GM18505 (cell line): ENCODE results near the gene CRISP3.

Experiments used
- ATAC-seq: cut with Tn5 transposase; IDR thresholded peaks from one replicate; pipeline ENCODE4 v1.9.1; 2021; ENCODE audit not compliant: unreplicated experiment
- POLR2A ChIP-seq: IDR thresholded peaks from 4 replicates; pipeline ENCODE4 v1.6.1; 2011; ENCODE audit warnings: borderline replicate concordance; ENCODE audit not compliant: insufficient read depth, insufficient read length; ENCODE audit errors: extremely low read depth

CRISP3 gene, protein sequence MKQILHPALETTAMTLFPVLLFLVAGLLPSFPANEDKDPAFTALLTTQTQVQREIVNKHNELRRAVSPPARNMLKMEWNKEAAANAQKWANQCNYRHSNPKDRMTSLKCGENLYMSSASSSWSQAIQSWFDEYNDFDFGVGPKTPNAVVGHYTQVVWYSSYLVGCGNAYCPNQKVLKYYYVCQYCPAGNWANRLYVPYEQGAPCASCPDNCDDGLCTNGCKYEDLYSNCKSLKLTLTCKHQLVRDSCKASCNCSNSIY

GRCh38 chr6:49744259-49744658 is at the start of gene CRISP3:
TSS of gene CRISP3 (minus strand) at chr6:49744388. CDS start at chr6:49744367, 21 bp downstream.
- ATAC-seq = no peak
- no peak for TF ChIP-seq POLR2A

GRCh38 chr6:49790341-49790740 is 46.2 kb upstream of the CRISP3 start:
- ATAC-seq = no peak
- TF ChIP-seq POLR2A = no peak

GRCh38 chr6:49787176-49787575 is 43.0 kb upstream of the CRISP3 start, which contains the start of gene PGK2:
TSS of gene PGK2 (minus strand) at chr6:49787285. CDS start at chr6:49787187, 98 bp downstream.
- no peak for TF ChIP-seq POLR2A
- ATAC-seq = no peak

- no peak for ATAC-seq
- no peak for TF ChIP-seq POLR2A
Observed at GRCh38 chr6:49784272-49784671, 40.1 kb upstream of the CRISP3 start.

GRCh38 chr6:49782725-49783124 is 38.5 kb upstream of the CRISP3 start:
- no peak for ATAC-seq
- TF ChIP-seq POLR2A = no peak

GRCh38 chr6:49782293-49782692 is 38.1 kb upstream of the CRISP3 start:
- TF ChIP-seq POLR2A = no peak
- no peak for ATAC-seq

GRCh38 chr6:49776444-49776843 is 32.3 kb upstream of the CRISP3 start:
- TF ChIP-seq POLR2A = no peak
- ATAC-seq = no peak

GRCh38 chr6:49775043-49775442 is 30.9 kb upstream of the CRISP3 start:
- TF ChIP-seq POLR2A = no peak
- ATAC-seq = no peak

DNA sequence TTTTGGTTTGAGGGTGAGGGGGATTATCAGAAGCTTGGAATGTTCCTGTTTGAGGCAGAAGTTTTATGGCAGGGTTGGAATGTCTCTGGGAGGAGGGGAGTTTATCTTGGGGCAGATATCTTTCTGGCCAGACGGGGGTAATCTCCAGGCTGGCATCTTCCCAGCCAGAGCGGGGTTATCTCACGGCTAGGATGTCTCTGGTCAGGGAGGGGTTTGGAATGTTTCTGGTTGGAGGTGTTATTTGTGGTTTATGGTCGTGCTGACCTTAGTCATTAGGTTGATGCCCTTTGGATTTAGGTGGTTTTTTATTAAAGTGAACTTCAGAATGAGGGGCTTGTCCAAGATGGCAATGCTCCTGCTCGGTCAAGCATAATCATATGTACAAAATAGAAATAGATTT is 28.1 kb upstream of the CRISP3 start:
- no peak for TF ChIP-seq POLR2A
- ATAC-seq = no peak

- no peak for TF ChIP-seq POLR2A
Observed at GRCh38 chr6:49766762-49767161, 22.6 kb upstream of the CRISP3 start.

GRCh38 chr6:49764571-49765236 is 20.5 kb upstream of the CRISP3 start:
- TF ChIP-seq POLR2A = no peak
- no peak for ATAC-seq

More at GRCh38 chr6:49766762-49767161, 22.6 kb upstream of the CRISP3 start:
- no peak for ATAC-seq

- no peak for TF ChIP-seq POLR2A
- ATAC-seq = no peak
Observed at GRCh38 chr6:49743429-49743828, 759 bp downstream of the CRISP3 start.

DNA sequence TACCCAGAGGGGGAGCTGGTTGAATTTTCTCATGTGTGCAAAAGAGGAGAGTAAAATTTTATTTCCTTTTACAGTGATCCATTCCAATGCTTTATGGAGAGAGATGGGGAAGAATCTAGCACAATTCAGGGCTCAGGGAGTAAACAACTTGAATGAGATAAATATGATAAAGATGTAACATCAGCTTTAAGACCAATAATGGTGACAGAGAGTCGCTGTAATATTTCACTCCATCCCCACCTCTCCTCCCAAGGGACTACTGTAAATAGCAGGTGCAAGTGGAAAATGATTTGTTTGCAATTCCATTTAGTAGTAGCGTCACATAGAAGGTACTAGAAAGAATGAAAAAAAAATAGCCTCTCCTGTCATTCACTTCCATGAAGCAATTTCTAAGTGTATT is 4.8 kb downstream of the CRISP3 start:
- no peak for ATAC-seq
- TF ChIP-seq POLR2A = no peak

DNA sequence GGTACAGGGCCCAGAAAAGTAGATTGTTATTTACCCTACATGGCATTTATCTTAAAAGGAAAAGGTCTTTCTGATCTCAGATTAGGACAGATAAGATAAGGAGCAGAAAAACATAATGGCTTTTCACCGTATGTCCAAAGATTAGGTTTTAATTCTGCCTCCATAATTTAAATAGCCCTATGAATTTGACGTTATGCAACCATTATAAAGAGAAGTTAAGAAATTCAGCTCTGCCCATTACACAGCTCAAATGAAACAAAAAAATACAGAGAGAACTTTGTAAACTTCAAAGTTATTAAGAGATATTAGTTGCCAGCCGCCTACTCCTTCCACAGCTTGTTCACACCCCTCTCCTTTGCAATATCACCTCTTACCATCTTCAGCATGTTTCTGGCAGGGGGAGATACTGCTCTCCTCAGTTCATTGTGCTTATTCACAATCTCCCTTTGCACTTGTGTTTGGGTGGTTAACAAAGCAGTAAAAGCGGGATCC is 8.1 kb downstream of the CRISP3 start:
- ATAC-seq = no peak
- TF ChIP-seq POLR2A = no peak
